RPMI8226 (cell line): ENCODE results near the gene TNFRSF12A.
A peak's percentile ranks its signal among the peaks of the same experiment; 100 is the strongest.

ENCODE experiments used
- DNase-seq: peaks from one replicate; pipeline ENCODE4 v3.0.0-alpha.2; 2015

The TNFRSF12A gene, protein sequence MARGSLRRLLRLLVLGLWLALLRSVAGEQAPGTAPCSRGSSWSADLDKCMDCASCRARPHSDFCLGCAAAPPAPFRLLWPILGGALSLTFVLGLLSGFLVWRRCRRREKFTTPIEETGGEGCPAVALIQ

DNA sequence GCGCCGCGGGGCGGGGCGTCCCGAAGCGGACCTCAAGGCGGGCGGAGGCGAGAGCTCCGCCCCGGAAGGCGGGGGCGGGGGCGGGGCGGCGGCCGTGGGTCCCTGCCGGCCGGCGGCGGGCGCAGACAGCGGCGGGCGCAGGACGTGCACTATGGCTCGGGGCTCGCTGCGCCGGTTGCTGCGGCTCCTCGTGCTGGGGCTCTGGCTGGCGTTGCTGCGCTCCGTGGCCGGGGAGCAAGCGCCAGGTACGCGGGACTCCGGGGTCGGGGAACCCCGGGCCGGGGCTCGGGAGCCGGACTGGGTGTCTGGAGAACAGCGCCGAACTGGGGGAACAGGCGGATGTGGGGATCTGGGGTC lies at the start of gene TNFRSF12A:
Gene TNFRSF12A (plus strand): TSS at position 122 of the 357 bp plus-strand sequence. CDS start 30 bp downstream, at position 152.
- DNase-seq = peak; percentile 94

- peak; percentile 53 for DNase-seq
Observed at GRCh38 chr16:2970563-2970962, 49.6 kb upstream of the TNFRSF12A start.

DNA sequence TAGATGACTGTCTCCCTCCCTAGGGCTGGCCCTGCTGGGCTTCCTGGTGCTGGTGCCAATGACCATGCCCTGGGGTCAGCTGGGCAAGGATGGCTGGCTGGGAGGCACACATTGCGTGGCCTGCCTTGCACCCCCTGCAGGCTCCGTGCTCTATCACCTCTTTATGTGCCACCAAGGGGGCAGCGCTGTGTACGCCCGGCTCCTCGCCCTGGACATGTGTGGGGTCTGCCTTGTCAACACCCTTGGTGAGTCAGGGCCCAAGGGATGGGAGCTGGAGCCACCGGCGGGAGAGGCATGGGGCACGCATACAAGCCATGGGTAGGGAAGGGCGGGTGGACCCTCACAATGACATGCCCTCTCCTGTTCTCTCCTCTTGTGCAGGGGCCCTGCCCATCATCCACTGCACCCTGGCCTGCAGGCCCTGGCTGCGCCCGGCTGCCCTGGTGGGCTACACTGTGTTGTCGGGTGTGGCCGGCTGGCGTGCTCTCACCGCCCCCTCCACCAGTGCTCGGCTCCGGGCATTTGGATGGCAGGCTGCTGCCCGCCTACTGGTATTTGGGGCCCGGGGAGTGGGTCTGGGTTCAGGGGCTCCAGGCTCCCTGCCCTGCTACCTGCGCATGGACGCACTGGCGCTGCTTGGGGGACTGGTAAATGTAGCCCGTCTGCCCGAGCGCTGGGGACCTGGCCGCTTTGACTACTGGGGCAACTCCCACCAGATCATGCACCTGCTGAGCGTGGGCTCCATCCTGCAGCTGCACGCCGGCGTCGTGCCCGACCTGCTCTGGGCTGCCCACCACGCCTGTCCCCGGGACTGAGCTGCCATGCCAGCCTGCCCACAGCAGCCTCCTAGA lies 48.8 kb upstream of the TNFRSF12A start:
- DNase-seq = no peak

DNA sequence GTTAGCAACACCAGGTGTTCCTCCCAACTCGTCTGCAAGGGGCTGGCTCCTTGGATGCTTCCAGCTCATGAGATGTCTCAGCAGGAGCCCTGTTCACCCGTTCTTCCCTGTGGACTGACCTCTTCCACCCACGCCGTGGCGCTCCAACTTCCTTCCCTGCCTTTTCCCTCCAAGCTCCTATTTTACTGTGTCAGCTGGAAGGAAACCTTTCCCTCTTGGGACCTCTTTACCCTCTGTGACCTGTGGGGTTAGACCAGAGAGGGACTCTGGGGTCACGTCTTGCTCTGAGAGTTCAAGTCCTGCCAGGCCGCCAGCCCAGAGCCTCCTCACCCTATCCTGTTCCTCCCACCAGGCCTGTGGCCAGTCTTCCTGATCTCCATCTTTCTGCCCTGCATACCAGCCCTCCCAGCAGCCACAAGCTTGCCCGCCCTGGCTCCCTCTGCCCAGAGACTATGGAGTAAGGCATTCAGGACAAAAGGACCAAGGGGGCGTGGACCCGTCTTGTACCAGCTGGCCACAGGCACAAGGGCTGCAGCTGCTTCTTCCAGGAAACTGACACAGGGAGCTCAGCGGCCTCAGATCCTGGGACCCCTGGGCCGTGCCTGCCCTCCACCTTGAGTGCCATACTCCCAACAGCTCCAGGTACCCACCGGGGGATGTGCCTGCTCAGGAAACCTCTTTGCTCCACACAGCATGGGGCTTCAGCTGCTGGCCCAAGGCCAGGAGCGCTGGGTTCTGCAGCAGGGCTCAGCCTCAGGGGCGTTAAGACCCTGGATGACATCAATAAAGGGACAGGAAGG lies 48.0 kb upstream of the TNFRSF12A start:
- DNase-seq = no peak

DNA sequence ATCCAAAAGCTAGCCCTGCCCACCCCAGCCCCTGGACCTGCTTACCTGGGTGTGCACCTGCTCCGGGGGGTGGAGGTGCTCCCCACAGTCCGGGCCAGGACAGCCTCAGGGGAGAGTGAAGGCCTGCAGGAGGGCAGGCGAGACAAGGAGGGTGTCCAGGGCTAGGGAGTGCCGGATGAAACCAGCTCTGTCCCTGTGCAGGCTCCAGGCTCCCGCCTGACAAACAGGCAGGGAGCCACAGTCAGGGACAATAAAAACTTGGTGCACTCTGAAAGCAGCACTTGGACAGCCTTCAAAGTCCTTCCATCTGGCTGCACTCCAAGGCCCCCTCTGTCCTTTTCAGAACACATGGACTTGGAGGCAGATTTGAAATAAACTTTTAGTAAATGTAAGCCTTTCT lies 47.1 kb upstream of the TNFRSF12A start:
- DNase-seq = no peak

DNA sequence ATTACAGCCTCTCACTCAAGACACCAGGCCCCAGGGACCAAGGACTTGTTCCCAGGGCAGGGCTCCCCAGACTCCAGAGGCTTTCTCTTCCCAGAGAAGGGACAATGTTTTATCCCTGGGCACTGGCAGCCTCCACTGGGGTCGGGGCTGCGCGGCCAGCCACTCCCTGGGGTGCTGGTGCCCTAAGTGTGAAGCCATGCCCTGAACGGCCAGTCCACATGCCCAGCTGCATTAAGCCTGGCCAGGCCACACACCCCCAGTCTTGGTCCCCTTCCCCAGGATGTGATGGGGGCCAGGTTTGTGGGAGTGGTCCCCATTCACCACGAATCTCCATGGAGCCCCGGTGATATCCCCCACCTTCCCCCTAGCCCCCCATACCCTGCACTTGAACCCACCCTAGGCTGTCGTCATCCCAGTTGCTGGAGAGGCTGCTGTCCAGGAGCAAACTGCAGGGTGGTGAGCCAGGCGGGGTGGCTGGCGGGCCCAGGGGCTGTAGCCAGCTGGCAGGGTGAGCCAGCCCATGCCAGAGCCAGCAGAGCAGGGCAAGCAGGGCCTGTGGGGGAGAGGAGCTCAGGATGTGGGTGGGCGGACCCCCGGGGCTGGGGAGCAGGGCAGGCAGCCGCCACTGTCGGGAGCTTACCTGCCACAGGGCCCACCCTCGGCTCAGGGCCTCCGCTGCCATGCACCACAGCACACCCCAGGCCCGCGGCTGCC lies 46.4 kb upstream of the TNFRSF12A start:
- no peak for DNase-seq

DNA sequence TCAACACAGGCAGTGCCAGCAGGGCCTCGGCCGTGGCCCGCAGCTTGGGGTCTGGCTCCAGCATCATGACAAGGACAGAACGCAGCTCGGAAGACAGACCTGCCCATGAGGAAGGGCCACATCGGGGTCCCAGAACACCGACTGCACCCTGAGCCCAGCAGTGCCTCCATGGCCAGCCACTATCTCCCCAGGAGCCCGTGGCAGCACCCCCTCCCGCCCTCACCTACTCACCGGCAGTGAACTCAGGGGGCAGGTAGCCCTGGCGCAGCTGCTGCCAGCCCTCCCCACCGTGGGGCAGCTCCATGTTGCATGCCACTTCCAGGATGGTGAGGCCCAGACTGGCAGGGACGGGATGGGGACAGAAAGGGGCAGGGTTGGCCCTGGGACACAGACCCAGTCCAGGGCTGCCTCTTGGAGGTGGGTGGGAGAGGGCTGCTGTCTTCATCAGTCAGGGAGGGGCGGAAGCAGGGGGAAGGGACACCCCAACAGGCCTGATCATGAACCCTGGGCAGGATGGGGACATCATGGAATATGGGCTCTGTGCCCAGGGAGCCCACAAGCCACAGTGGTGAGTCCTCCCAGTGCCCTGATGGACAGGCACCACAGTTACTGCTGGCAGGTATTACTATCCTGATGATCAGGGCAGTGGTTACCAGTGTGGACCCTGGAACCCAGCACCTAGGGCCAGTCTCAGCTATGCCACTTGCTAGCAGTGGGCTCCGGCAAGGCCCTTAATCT lies 45.7 kb upstream of the TNFRSF12A start:
- no peak for DNase-seq

GRCh38 chr16:2975161-2975795 lies 44.9 kb upstream of the TNFRSF12A start:
- DNase-seq = no peak

GRCh38 chr16:2976201-2976600 lies 44.0 kb upstream of the TNFRSF12A start:
- no peak for DNase-seq

GRCh38 chr16:2976673-2977072 lies 43.5 kb upstream of the TNFRSF12A start:
- no peak for DNase-seq

- DNase-seq = no peak
Observed at GRCh38 chr16:2977440-2977839, 42.7 kb upstream of the TNFRSF12A start.

DNA sequence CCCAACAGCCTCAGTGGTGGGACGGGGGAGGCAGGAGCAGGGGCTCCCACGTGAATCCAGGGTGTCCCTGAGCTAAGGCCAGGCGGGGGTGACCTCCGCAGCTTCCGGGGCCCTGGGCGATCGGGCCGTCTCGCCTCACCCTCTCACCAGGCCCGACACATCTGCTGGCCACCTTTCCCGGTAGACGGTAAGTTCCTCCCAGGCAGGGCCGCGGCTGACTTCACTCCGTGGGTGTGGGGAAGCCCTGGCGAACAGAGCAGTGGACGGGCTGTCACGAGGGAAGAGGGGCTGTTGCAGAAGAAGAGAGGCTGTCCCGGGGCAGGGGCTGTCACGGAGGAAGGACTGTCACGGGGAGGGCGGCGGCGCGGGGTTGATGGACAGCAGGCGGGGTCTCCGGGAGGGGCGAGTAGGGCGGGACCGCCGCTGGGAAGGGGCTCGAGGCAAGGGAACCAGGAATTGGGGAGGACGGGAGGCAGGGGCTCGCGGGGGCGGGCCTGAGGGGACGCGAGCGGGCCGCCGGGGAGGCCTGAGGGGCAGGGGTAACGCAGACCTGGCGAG lies 40.4 kb upstream of the TNFRSF12A start:
- DNase-seq = peak; percentile 41

DNA sequence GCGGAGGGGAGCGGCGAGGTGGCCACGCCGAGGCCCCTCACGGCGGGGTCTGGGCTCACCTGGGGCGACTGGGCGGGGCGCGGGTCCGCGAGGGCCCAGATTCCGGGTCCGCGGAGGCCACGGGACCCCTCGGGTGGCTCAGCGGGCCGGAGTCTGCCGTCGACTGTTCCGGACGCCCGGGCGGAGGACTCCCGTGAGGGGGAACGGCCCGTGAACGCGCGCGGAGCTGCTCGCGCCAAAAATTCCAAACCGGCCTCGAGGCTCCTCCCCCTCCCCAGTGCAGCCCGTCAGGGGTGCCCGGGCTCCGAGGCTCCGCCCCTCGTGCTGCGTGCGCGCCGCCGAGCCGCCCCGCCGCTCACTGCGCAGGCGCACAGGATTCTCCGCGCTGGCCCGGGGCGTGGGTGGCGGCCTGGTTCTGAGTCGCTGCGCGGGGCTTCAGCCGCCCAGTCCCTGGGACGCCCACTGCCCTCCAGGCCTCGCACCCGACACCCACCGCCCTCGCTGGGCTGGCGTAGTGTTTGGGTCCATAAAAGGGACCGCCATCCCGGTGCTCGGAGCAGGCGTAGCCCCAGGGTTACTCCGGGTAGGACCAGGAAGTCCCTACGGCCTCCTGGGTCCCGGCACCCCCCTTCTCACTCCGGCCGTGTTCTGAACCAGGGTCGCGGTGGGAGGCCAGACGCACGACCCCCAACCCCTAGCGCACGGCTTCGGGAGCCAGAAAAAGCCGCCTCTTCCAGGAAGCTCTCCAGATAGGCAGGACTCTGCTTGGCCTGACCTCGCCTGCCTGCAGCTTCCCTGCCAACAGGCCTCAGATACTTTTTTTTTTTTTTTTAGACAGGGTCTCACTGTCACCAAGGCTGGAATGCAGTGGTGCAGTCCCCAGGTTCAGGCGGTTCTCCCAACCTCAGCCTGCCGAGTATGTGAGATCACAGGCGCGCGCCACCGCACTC lies 39.7 kb upstream of the TNFRSF12A start, which contains the start of gene PKMYT1:
Gene PKMYT1 (minus strand): TSS at position 220 of the 950 bp plus-strand sequence. CDS start 789 bp downstream, outside the sequence.
- peak; percentile 97 for DNase-seq

GRCh38 chr16:2981177-2981898 lies 38.8 kb upstream of the TNFRSF12A start:
- no peak for DNase-seq

DNA sequence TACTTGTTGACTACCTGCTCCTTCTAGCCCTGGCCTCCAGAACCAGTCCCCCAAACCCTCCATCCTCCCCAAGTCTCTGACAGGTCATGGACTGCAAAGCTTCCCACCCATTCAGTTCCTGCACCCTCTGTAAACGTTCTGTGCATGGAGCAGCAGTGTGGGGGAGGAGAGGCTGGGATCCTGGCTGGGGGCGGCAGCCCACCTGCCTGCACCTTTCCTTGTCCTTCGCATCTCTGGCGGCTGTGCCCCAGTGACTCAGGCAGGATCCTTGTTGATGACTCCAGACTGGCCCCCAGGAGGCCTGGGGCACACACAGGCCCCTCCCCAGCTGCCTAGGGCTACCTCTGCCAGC lies 38.3 kb upstream of the TNFRSF12A start:
- DNase-seq = no peak

GRCh38 chr16:2982402-2982801 lies 37.8 kb upstream of the TNFRSF12A start:
- DNase-seq = no peak

GRCh38 chr16:2983706-2984136 lies 36.4 kb upstream of the TNFRSF12A start:
- peak; percentile 87 for DNase-seq

DNA sequence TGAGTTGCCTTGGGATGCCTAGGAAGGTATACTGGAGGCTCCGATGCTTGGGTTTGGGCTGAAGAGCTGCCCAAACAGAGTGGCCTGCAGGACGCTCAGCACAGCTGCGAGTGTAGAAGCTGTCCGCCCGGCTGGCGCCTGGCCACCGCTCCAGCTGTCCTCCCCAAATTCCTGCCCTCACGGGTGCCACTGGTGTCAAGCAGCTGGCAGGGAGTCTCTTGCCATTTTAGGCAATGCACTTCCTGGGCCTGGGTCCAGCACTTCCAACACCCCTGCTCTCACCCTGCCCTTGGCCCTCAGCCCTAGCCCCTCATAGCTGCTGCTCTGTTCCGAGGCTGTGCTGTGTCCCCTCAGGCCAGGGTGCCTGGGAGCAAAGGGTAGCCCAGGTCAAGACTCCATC lies 34.7 kb upstream of the TNFRSF12A start:
- no peak for DNase-seq

DNA sequence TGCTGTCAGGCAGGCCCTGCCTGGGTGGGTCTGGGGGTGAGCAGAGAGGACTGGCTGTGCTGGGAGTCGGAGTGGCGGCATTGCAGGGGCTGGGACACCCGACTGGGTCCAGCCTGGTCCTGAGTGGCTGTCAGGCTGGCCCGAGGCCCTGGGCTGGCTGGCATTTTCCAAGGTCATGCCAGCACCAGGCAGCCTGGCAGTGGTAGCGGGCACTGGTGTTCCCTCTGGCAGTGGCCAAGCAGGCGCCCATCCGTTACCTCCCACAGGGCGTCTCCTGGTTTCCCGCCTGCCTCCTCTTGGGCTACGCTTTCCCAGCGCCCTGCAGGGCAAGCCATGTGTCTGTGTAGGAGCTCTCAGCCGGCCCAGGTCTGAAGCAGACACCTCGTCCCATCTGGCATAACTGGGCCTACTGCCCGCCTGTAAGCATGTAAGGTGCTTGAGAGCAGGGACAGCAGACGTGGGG lies 34.2 kb upstream of the TNFRSF12A start:
- no peak for DNase-seq
